GM12872 (cell line): ENCODE data around the gene RAB3GAP2.

Experiments
- TF ChIP-seq, protein P1 (sequence below): IDR thresholded peaks from 3 replicates; pipeline ENCODE4 v1.5.1; 2011; ENCODE audit warnings: low read depth, mild to moderate bottlenecking, low read length, moderate library complexity; ENCODE audit not compliant: insufficient read depth

Gene RAB3GAP2

DNA sequence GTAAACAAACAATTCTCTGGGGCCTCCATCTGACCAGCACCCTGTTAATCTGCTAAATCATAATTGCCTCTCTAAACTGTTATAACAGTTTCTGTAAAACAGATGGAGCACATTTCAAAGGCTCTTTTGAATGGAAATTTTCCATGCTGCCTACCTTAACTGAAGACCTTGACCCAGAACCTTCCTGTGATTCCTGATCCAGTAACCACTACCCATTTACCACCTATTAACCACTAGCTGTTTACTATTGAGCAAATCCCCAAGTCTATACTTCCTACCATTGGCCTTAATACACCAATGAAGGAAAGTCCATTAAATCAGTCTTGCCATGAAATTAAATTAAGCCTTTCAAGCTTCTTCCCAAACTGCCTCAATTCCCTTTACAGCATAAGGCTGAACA lies 46.3 kb downstream of the RAB3GAP2 start:
- TF ChIP-seq, protein P1, sequence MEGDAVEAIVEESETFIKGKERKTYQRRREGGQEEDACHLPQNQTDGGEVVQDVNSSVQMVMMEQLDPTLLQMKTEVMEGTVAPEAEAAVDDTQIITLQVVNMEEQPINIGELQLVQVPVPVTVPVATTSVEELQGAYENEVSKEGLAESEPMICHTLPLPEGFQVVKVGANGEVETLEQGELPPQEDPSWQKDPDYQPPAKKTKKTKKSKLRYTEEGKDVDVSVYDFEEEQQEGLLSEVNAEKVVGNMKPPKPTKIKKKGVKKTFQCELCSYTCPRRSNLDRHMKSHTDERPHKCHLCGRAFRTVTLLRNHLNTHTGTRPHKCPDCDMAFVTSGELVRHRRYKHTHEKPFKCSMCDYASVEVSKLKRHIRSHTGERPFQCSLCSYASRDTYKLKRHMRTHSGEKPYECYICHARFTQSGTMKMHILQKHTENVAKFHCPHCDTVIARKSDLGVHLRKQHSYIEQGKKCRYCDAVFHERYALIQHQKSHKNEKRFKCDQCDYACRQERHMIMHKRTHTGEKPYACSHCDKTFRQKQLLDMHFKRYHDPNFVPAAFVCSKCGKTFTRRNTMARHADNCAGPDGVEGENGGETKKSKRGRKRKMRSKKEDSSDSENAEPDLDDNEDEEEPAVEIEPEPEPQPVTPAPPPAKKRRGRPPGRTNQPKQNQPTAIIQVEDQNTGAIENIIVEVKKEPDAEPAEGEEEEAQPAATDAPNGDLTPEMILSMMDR = no peak

DNA sequence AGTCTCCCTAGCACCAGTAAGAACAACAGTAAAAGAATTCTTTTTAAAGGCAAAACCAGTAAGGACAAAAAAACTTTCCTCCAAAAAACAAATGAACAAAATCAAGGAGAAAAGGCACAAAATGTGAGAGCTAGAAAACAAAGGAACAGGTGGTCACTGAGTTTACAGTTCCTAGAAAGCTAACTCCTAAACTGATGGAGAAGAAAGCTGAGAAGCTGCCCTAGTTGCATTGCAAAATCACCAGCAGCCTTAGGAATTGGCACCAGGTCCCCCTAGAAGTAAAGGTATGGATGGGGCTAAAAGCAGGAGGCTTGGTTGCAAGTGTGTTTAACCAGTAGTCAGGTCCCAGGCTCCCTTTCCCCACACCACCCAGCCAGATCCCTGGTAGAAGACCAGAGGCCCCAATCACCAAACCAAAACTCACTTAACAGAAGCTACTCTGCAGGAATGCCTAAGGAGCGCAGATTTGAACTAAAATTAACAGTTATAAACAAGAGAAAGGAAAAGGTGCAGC lies 47.6 kb downstream of the RAB3GAP2 start:
- TF ChIP-seq, protein P1 = no peak

DNA sequence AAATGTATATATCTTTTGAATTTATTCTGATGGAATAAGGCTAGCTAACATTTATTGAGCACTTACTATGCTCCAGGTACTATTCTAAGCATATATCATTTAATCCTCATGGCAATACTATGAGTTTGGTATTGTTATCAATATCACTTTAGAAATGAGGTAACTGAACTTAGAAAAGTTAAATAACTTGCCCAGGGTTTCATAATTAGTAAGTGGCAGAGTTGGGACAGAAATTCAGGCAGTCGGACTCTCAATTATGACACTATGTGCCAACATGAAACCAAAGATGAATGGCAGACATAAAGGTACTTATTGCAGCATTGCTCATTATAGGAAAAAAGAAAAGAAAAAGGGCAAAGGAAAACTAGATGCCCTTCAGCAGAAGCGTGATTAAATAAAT lies 48.2 kb downstream of the RAB3GAP2 start:
- TF ChIP-seq, protein P1 = no peak

DNA sequence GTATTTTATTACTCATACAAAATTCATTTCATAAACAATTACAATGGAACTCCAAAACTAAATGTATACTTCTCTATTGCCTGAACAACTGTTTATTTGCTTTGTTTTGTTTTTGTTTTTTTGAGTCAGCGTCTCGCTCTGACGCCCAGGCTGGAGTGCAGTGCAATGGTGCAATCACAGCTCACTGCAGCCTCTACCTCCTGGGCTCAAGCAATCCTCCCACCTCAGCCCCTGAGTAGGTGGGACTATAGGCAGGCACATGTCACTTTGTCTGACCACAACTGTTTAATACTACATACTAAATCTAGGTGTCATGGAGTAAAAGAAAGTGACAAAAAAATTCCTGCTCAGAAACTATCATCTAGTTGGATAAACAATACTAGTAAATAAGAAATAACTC lies 49.3 kb downstream of the RAB3GAP2 start:
- TF ChIP-seq, protein P1 = no peak

DNA sequence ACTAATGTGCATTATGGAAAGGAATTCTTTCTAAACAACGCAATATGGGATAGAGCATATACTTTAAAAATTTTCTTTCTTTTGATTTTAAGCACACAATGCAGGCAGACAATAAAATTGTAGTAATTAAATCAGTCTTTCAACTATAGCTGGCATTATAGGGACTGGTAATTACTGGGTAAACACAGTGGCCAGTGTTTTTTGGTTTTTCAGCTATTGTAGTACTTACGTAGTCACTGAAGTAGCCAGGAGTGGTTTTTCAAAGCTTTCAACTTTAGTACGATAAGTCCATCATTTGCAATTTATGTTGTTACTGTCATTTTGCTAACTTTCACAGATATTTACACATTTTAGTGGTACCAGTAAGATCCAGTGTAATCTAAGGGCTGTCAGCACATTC lies 50.6 kb downstream of the RAB3GAP2 start:
- TF ChIP-seq, protein P1 = no peak

DNA sequence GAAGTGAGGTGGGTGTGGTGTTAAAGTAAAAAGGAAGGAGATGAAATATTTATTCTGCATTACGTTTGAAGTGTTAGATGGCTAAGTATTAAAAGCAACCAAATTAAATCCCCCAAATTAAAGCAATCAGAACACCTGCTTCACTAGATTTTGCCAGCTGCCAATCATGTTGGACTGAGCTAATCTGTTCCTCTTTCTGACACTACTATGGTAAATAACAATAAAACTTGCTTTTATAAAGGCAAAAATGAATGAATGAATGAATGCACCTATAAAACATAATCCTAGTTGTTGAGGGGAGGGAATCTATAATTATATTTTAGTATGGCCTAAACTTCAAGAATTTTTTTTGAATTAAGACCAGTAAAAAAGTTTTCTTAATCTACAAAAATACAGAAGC lies 51.0 kb downstream of the RAB3GAP2 start:
- TF ChIP-seq, protein P1 = no peak

DNA sequence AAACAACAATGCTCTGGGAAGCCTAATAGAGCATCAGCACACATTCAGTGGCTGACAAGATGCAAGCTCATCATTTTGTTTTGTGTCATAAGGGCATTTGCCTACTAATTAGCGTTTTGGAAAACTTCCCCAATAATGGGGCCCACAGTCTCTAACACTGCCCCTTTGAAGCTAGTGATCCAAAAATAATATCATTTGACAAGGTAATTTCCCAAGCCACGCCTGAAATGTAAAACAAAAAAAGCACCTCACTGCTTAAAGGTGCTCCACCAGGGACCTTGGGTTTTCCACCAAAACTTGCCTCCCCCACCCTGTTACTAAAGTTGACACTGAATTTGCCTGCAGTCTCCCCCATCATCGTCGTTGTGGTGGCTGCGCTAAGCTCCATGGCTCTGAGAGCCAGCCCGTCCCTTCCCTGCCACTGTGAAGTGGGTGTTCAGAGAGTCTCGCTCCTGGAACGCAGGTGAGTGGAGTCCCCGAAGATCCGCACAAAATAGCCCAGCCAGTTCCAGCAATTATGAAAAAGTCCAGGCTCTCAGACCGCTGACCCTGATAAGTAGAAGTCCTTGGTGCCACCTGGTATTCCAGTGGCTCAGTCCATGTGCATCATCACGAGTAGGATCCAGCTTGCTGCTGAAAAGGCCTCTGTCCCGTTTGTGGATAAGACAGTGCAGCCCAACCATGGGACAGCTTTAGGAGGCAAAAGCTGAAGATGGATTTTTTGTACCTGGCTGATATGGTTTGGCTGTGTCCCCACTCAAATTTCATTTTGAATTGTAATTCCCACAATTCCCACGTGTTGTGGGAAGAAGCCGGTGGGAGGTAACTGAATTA lies 52.2 kb downstream of the RAB3GAP2 start:
- TF ChIP-seq, protein P1 = no peak
